Fibroblast of the conjunctiva (primary cell): ENCODE results near the gene ARL2.
"Not testable (repeated sequence)": the region's sequence is repeated elsewhere in the genome, so short reads cannot be mapped to it uniquely, and the experiment has no call there.

ENCODE experiments used
- DNase-seq: peaks from one replicate; pipeline ENCODE4 v3.0.0-alpha.2; 2010; ENCODE audit warnings: low read depth

The ARL2 gene

DNA sequence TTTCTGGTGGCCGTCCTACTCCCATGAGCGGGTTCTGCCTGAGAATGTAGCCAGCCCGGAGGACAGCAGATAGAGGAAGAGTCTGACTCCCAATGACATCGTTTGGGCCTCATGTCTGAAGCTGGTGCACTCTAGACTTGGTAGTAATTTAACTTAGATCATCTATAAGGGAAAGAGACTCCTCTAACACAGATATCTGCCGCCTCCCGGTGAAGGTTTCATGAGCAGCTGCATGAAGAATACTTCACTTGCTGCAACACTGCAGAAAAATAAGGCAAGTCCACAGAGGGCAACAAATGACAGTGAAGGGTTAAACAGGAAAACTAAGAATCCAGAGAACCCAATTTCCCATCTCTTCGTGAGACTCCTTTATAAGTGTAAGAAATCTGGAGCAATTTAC lies 5.9 kb upstream of the ARL2 start:
- DNase-seq: no peak

DNA sequence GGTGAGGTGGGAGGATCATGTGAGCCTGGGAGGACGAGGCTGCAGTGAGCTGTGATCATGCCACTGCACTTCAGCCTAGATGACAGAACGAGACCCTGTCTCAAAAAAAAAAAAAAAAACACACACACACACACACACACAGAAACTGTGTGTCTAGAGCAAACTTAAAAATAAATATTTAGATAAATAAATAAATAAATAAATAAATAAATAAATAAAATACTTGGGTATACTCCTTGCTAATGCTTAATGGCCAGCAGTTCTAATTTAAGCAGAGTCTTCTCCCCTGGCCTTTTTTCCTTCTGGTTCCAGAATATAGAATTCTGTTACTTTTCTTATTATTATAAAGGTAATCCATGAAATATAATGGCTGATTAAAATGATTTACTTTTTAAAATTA lies 5.1 kb upstream of the ARL2 start:
- DNase-seq: no peak

DNA sequence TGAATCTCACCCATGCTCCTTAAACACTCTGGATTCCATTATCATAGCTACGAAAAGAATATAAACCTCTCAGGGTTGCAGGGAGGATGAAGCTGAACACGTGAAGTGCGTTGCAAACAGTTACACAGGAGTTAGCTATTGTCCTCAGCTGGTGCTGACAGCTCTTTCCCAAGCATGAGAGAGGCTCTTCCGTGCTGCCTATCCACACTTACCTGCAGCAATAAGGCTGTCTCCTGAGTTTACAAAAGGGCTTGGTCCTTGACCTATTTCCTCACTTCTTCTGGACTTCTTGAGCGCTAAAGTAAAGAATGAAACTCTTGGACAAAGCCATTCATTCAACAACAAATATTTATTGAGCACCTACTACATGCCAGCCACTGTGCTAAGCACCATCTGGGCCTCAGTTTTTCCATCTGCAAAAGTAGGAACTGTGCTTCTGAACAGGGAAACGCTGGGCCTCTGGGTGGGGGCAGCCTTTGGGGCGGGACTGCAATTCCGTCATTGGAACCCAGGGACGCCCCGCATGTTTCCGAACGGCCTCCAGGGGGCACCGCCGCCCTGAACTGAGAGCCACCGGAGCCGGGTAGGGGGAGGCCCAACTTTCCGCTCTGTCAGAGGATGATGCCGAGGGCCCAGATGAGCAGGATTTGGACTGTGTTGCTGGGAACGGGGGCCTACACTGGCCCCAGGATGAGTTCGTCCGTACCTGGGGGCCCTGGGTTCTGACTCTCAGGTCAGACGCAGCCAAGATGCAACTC lies 651 bp upstream of the ARL2 start:
- DNase-seq: peak; percentile 80

DNA sequence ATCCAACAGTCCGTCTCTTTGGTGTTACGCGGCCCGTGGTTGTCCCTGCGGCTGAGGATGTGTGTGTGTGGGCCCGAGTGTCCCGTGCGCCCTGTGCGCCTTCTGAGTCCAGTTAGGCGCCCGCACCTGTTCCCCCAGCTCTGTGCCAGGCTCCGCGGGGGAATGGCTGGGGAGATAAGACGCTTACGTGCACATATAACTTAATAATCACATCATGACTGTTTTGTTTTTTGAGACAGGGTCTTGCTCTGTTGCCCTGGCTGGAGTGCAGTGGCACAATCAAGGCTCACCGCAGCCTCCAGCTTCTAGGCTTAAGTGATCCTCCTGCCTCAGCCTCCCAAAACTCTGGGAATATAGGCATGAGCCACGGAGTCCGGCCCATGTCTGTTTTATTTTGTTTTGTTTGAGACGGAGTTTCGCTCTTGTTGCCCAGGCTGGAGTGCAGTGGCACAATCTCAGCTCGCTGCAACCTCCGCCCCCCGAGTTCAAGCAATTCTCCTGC lies 817 bp downstream of the ARL2 start:
- no peak for DNase-seq

DNA sequence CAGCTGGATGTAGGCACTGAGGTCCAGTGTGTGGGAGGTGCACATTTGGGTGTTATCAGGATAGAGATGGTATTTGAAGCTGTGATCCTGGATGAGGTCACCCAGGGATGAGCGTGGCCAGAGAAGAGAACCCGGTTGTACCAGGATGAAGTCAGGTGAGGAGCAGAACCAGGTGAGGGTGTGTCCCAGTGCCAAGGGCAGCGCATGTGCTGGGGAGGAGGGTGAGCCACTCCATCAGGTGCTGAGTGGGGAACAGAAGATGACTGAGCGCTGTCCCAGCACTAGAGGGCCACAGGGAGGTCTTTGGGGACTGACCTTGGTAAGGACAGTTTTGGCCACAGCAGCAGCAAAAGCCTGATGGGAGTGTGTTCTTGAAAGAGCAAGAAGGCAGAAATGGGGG lies 2.7 kb downstream of the ARL2 start:
- DNase-seq: no peak

DNA sequence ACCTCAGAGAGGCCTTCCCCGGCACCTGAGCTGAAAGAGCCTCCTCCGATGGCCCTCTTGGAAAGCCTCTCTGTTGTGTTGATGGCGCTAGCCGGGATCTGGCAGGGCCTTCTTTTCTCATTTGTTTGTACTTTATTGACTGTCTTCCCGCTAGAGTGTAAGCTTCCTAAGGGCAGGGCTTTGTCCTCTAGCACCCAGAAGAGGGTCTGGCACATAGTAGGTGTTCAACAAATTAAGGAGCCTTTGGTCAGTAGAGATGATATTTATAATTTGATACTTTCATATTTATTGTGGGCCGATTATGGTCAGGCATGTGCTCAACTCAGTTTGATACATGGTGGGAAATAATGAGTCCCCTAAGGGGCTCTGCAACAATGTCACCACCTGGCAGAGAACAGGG lies 4.0 kb downstream of the ARL2 start:
- no peak for DNase-seq

DNA sequence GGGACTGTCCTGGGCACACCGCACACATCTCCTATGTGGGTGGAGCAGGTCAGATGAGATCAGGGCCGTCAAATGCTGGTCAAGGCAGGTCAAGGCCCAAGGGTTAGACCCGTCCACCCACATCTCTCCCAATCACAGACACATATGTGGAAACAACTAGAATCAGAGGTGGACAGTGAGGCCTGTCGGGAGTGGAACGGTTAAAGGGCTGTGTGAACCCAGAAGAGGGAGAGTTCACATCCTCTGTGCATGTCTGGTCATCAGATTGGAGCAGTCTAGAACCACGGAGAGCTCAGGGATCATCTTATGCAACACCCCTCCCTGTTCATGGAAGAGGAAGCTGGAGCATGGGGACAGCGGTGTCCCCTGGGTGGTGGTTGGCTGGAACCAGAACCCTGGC lies 5.9 kb downstream of the ARL2 start:
- DNase-seq: no peak

DNA sequence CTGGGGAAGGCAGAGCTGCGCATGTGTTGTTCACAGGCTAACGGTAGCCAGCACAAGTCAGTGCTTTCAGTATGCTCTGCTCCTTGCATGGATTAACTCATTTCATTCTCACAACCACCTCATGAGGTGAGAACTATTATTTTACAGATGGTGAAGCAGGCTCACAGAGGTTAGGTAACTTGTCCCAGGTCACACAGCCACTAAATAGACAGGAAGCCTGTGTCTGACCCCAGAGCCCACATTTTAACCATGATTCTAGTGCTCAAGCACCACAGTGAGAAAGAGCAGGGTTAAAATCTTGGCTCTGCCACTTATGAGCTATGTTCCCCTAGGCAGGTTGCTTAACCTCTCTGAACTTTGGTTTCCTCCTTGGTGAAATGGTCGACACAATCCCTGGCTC lies 7.0 kb downstream of the ARL2 start:
- no peak for DNase-seq

DNA sequence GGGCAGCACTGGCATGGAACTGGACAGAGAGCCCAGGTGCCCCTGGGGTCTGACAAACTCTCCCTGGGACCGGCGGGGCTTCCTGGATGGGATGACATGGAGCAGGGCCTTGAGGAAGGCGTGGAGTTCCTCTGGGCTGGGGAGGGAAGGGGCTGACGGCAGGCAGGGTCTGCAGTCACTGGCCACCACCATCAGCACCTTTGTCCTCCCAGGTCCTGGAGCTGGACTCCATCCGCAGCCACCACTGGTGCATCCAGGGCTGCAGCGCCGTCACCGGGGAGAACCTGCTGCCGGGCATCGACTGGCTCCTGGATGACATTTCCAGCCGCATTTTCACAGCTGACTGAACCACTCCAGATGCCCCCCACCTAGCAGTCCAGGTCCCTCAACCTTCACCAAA lies 7.5 kb downstream of the ARL2 start:
- no peak for DNase-seq

DNA sequence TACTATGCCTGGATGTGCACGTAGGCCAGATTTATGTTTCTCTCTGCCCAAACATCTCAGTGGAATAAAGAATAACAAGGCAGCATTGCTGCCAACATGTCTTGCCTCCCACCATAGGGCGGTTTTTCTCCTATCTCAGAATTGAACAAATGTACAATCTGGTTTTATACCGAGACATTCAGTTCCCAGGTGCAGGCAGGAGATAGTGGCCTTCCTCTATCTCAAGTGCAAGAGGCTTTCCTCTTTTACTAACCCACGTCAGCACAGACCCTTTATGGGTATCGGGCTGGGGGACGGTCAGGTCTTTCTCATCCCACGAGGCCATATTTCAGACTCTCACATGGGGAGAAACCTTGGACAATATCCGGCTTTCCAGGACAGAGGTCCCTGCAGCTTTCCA lies 9.5 kb downstream of the ARL2 start:
- DNase-seq: not testable (repeated sequence)

DNA sequence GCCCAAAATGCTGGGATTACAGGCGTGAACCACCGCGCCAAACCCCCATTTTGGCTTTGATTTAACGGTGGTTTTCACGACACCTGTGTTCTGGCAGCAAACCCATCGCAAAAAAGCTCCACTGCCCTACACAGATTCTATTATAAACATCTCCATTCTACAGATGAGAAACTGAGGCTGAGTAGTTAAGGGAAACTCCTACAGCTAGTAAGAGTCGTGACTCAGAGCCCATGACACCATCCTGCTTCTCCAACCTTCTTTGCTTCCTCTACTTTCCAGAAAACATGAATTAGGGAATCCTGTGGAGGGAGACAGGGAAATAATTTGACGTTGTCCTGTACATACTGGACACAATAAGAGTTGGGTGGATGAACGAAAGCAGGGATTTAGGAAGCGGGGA lies 12.8 kb downstream of the ARL2 start:
- no peak for DNase-seq

DNA sequence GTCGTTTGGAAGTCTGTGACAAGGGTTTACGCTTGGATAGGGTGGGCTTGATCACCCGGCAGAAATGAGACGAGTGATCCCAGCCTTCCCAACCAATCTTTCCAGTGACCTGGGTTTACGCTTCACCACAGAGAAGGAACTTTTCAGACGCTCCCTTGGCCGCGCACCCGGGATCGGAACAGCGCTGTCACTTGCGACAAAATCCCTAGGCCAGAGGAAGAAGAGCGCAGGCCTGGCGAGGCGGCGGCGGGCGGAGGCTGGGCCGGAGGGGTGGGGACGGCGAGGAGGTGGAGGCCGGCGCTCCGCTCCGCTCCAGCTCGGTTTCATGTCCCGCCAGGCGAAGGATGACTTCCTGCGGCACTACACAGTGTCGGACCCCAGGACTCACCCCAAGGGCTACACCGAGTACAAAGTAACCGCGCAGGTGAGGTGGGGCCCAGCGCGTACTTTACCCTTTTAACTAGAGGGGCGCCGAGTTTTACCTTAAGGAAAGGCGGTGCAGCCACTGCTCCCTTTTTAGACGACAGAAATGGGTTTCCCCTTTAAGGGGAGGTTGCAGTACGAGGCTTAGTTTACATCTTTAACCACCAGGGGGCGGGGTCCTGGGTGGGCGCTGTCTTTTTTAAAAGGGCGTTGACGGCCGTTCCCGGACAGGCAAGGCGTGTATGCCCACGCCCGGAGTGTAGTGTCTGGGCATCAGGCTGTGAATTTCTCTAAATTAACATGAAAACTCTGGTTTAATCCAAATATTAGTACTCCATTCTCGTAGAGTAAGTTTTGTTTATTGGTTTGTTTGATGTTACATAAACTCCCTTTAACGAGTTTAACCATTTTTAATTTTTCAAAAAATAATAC lies 13.5 kb downstream of the ARL2 start, which contains the start of gene SNX15:
Gene SNX15 (plus strand): TSS at position 227 of the 855 bp plus-strand sequence. CDS start 99 bp downstream, at position 326.
- peak; percentile 90 for DNase-seq

DNA sequence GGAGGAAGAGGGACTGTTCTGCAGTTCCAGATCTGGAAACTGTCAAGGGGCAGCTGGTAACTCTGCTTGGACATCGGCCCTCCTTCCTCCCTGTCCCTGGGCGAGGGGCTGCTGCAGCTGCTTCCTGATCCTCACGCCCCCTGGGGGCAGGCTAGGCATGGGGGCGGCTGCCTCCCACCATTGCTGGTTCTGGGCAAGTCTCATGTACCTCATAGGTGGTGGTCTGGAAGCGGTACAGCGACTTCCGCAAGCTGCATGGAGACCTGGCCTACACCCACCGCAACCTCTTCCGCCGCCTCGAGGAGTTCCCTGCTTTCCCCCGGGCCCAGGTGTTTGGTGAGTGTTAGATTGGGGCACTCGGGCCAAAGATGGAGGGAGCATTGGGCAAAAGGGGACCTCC lies 18.3 kb downstream of the ARL2 start:
- DNase-seq: no peak

DNA sequence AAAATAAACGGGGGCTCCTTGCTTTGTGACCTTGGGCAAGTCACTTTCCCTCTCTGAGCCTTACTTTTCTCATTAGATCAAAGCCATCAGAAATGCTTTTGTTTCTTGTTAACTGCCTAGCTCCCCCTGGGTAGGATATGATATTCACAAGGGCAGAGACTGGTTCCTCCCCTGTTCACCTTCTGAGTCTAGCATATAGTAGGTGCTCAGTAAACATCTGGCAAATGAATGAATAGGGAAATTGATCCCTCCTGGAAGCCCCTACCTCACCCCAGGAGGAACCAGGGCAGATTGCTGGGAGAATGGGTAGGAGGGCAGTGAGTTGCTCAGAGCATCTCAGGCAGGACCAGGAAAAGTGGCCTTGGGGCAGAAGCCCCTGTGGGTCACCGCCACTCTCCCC lies 20.5 kb downstream of the ARL2 start:
- DNase-seq: no peak

DNA sequence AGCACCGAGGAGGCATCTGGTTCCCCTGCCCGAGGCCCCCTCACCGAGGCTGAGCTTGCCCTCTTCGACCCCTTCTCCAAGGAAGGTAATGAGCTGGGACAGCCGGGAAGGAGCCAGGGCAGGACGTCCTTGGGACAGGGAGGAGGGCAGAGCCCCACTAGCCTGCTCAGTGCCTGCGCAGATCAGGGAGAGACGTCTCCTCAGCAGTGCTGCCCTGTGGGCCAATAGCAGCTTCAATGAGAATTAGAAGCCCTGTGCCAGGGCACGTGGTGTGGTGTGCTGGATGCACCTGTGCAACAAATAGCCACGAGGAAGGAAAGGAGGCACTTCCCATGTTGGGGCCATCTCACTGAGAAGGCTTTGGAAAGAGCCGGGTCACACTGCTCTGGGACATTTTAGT lies 21.6 kb downstream of the ARL2 start:
- DNase-seq: no peak

DNA sequence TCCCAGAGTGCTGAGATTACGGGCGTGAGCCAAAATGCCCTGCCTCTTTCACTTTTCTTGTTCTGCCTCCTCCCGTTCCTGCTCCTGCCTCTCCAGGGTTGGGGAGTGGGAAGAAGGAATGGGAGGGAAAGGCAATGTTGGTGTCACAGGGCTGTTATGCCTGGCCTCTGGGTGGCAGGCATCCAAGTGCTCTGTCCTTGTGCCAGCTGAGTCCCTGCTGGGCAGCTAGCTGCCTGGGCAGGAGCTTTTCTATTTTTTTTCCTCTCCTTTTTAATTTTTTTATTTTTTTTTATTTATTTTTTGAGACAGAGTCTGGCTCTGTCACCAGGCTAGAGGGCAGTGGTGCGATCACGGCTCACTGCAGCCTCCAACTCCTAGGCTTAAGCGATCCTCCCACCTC lies 23.0 kb downstream of the ARL2 start:
- DNase-seq: no peak

DNA sequence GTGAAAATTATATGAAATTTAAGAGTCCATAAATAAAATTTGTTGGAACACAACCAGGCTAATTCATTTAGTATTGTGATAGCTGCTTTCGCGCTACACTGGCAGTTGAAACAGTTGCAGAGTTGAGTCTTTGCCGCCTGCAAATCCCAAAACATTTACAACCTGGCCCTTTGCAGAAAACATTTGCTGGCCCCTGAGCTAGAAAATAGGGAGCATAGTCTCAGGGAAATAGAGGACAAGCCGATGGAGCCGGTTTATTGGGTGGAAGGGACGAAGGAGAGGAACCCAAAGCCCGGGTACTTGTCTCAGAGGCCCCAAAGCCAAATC lies 26.5 kb downstream of the ARL2 start:
- no peak for DNase-seq

DNA sequence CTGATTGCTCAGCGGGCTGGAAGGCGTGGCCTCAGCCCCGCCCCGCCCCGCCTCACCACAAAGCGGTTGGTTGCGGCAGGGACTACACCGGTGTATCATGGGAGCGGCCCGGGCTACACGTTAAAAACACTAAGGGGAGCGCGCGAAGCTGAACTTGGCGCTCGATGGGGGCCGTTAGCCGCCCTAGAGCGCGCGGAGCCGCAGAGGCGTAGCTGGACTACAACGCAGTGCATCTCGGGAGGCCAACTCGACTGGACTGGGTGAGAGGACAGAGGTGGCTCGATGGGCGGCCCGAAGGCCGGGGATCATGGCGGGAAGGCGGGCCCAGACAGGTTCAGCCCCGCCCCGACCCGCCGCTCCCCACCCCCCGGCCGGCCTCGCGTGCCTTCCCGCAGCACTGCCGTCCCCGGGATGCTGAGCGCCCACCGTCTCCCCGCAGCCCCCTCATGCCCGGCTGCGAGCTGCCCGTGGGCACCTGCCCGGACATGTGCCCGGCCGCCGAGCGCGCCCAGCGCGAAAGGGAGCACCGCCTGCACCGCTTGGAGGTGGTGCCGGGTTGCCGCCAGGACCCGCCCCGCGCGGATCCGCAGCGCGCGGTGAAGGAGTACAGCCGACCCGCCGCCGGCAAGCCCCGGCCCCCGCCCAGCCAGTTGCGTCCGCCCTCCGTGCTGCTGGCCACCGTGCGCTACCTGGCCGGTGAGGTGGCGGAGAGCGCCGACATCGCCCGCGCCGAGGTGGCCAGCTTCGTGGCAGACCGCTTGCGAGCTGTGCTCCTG lies 27.1 kb downstream of the ARL2 start, which contains the start of gene SAC3D1:
Gene SAC3D1 (plus strand): TSS at position 364 of the 776 bp plus-strand sequence. CDS start 83 bp downstream, at position 447.
- DNase-seq: peak; percentile 95

DNA sequence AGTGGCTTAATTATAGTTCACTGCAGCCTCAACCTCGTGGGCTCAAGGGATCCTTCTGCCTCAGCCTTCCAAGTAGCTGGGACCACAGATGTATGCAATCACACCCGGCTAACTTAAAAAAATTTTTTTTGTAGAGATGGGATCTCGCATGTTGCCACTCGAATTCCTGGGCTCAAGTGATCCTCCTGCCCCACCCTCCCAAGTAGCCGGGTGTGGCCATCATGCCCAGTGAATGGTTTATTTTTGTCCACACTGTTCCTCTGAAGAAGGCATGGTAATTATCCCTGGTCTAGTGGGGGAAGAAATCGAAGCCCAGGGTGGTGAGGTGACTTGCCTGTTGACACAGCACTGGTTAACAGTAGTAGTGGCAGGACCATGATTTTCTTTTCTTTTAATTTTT lies 28.9 kb downstream of the ARL2 start:
- no peak for DNase-seq

DNA sequence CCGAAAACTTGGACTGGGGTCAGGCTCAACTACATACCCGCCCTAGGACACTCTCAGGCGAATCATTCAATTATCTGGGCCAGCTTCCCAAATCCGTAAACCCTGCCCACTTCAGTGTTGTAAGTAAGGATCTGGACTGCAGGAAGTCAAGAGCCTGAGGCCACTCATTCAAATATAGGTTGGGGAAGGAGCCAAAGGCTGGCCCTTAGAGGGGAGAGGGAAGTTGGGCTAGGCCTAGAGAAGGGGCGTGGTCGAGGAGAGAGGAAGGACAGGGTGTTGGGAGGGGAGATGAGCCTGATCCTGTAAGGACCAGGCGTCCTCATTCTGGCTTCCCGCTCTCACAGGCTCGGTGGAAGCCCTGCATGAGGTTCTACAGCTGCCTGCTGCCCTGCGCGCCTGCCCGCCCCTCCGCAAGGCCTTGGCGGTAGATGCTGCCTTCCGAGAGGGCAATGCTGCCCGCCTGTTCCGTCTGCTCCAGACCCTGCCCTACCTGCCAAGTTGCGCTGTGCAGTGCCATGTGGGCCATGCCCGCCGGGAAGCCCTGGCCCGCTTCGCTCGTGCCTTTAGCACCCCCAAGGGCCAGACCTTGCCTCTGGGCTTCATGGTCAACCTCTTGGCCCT lies 30.0 kb downstream of the ARL2 start:
- DNase-seq: peak; percentile 30

DNA sequence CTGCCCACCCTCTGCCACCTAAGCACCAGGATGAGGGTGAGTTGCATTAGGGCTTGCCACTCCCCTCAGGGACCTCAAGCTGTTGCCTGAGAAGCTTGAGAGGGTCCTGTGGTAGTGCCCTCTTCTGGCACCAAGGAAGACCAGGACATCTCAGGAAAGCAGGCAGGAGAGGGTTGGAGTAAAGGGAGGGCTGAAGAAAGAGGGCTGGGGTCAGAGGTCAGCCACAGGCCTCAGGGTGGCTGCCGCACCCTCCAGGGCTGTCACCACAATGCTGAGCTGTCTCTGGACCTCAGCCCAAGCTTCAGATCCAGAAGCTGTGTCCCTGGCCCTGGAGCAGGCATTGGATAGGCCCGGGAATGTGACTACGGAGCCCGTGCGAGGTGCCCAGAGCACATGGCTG lies 31.1 kb downstream of the ARL2 start:
- no peak for DNase-seq

DNA sequence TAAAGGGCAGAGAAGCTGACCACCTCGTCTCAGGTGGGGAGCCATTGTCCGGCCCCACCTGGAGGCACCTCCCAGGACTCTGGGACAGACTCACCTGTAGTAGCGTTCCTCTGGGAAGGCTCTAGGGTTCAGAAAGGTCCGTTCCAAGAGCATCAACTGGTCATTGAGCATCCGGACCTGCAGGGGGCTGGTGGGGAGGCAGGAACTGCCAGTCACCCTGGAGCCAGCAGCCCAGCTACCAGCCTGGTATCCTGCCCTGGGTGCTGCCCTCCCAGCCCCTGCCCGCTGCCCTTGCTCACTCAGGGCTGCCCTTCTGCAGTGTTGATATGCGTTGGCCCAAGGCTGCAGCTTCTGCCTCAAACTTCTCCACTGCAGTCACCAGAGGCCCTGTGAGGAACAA lies 31.8 kb downstream of the ARL2 start:
- no peak for DNase-seq
